Measurements from ENCODE around the gene C4orf51.
"Not testable (repeated sequence)": the region's sequence is repeated elsewhere in the genome, so short reads cannot be mapped to it uniquely, and the experiment has no call there.

C4orf51 gene

GRCh38 chr4:145679991-145680455 is at the start of gene C4orf51:
Gene C4orf51 (plus strand): TSS chr4:145680146. CDS start chr4:145680204, 58 bp downstream.
- in situ Hi-C loops (cut with MboI; ENCODE audit: low sequenced_read_pairs), result no loop called here

GRCh38 chr4:145635117-145635516 is 44.8 kb upstream of the C4orf51 start:
- in situ Hi-C loops (cut with MboI; ENCODE audit: low sequenced_read_pairs), result no loop called here

- in situ Hi-C loops (cut with MboI; ENCODE audit: low sequenced_read_pairs), result no loop called here
Observed at GRCh38 chr4:145635630-145636029, 44.3 kb upstream of the C4orf51 start.

GRCh38 chr4:145639186-145639698 is 40.7 kb upstream of the C4orf51 start:
- in situ Hi-C loops (cut with MboI; ENCODE audit: low sequenced_read_pairs), result no loop called here

- in situ Hi-C loops (cut with MboI; ENCODE audit: low sequenced_read_pairs), result not testable (repeated sequence)
Observed at GRCh38 chr4:145640236-145640635, 39.7 kb upstream of the C4orf51 start.

GRCh38 chr4:145643295-145643694 is 36.7 kb upstream of the C4orf51 start:
- in situ Hi-C loops (cut with MboI; ENCODE audit: low sequenced_read_pairs), result no loop called here

GRCh38 chr4:145644699-145645098 is 35.2 kb upstream of the C4orf51 start:
- in situ Hi-C loops (cut with MboI; ENCODE audit: low sequenced_read_pairs), result no loop called here

- in situ Hi-C loops (cut with MboI; ENCODE audit: low sequenced_read_pairs), result no loop called here
Observed at GRCh38 chr4:145656156-145656555, 23.8 kb upstream of the C4orf51 start.

- in situ Hi-C loops (cut with MboI; ENCODE audit: low sequenced_read_pairs), result no loop called here
Observed at GRCh38 chr4:145660064-145660463, 19.9 kb upstream of the C4orf51 start.

- in situ Hi-C loops (cut with MboI; ENCODE audit: low sequenced_read_pairs), result no loop called here
Observed at GRCh38 chr4:145663194-145663593, 16.8 kb upstream of the C4orf51 start.

- in situ Hi-C loops (cut with MboI; ENCODE audit: low sequenced_read_pairs), result no loop called here
Observed at GRCh38 chr4:145665773-145666172, 14.2 kb upstream of the C4orf51 start.

GRCh38 chr4:145670422-145670821 is 9.5 kb upstream of the C4orf51 start:
- in situ Hi-C loops (cut with MboI; ENCODE audit: low sequenced_read_pairs), result no loop called here

GRCh38 chr4:145679520-145679919 is 426 bp upstream of the C4orf51 start:
- in situ Hi-C loops (cut with MboI; ENCODE audit: low sequenced_read_pairs), result no loop called here

- in situ Hi-C loops (cut with MboI; ENCODE audit: low sequenced_read_pairs), result no loop called here
Observed at GRCh38 chr4:145680902-145681301, 956 bp downstream of the C4orf51 start.

- in situ Hi-C loops (cut with MboI; ENCODE audit: low sequenced_read_pairs), result no loop called here
Observed at GRCh38 chr4:145681518-145681917, 1.6 kb downstream of the C4orf51 start.

GRCh38 chr4:145681956-145682355 is 2.0 kb downstream of the C4orf51 start:
- in situ Hi-C loops (cut with MboI; ENCODE audit: low sequenced_read_pairs), result no loop called here

GRCh38 chr4:145686991-145687390 is 7.0 kb downstream of the C4orf51 start:
- in situ Hi-C loops (cut with MboI; ENCODE audit: low sequenced_read_pairs), result no loop called here

GRCh38 chr4:145690610-145691009 is 10.7 kb downstream of the C4orf51 start:
- in situ Hi-C loops (cut with MboI; ENCODE audit: low sequenced_read_pairs), result no loop called here

- in situ Hi-C loops (cut with MboI; ENCODE audit: low sequenced_read_pairs), result not testable (repeated sequence)
Observed at GRCh38 chr4:145691416-145691815, 11.5 kb downstream of the C4orf51 start.

GRCh38 chr4:145694929-145695328 is 15.0 kb downstream of the C4orf51 start:
- in situ Hi-C loops (cut with MboI; ENCODE audit: low sequenced_read_pairs), result no loop called here

GRCh38 chr4:145697332-145697731 is 17.4 kb downstream of the C4orf51 start:
- in situ Hi-C loops (cut with MboI; ENCODE audit: low sequenced_read_pairs), result no loop called here

GRCh38 chr4:145698507-145698906 is 18.6 kb downstream of the C4orf51 start:
- in situ Hi-C loops (cut with MboI; ENCODE audit: low sequenced_read_pairs), result no loop called here

- in situ Hi-C loops (cut with MboI; ENCODE audit: low sequenced_read_pairs), result no loop called here
Observed at GRCh38 chr4:145703850-145704497, 24.0 kb downstream of the C4orf51 start.

All from HL-60/S4 (cell line).